Lower leg skin (tissue), 3 donors: ENCODE data around the gene EEF1AKMT3.

ENCODE experiments used
- CTCF ChIP-seq, 3 donors: fragments of 450-650 bp; IDR thresholded peaks; one replicate each; pipeline ENCODE4 v1.5.1; 2016; ENCODE audit warnings: antibody characterized with exemption in 3 of 3, mild to moderate bottlenecking in 3 of 3, moderate library complexity in 2 of 3
- POLR2A ChIP-seq, 2 donors: fragments of 450-650 bp; IDR thresholded peaks; one replicate each; pipeline ENCODE4 v1.6.1; 2016 to 2017; ENCODE audit warnings: antibody characterized with exemption in 2 of 2, mild to moderate bottlenecking in 1 of 2, moderate library complexity in 1 of 2

DNA sequence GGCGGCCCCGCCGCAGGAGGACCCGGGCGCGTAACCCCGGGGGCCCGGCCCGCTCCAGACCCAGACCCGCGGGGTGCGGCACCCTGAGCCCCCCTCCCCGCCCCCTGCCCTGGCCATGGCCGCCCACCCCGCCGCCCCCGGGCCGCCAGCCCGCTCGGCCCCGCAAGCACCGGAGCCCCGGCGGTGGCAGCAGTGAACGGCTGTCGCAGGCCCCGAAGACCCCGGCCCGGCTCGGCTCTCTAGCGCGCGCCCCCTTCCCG lies 17.3 kb upstream of the EEF1AKMT3 start:
- TF ChIP-seq CTCF (IDR thresholded peaks at IDR 0.05) (no peak), POLR2A (IDR thresholded peaks at IDR 0.05) (no peak)
